Measurements from ENCODE around the gene PRAMEF6. TPM values are rescaled to one million over a fixed set of nuclear protein-coding genes. Genes with fewer than 3 reads are reported as not detected.
"Not testable (repeated sequence)": the region's sequence is repeated elsewhere in the genome, so short reads cannot be mapped to it uniquely, and the experiment has no call there.

The PRAMEF6 gene
- total RNA-seq (not detected in 2 replicates), polyA plus RNA-seq (not detected in 2 replicates)

- not testable (repeated sequence) for H3K9me2 ChIP-seq (replicated peaks; ENCODE audit: insufficient read depth); H3K4me3 ChIP-seq; DNase-seq (ENCODE audit: low spot score); H3K79me2 ChIP-seq; H4K20me1 ChIP-seq (ENCODE audit: insufficient read depth, poor library complexity, severe bottlenecking); H3K27me3 ChIP-seq; H3K9me3 ChIP-seq (ENCODE audit: low read depth); H3K27ac ChIP-seq; H3K4me2 ChIP-seq; H3K4me1 ChIP-seq (ENCODE audit: insufficient read depth); H3K36me3 ChIP-seq (replicated peaks; ENCODE audit: insufficient read depth, low read depth); H2AFZ ChIP-seq
- 82% methylated on average over 4 of the region's 4 CpGs for WGBS (ENCODE audit: low lambda C conversion rate, missing lambda C conversion rate)
Observed at GRCh38 chr1:12947480-12947879, at the start of gene PRAMEF6. TSS of gene PRAMEF6 (minus strand) at chr1:12947580. CDS start at chr1:12942518, 5,062 bp downstream.

DNA sequence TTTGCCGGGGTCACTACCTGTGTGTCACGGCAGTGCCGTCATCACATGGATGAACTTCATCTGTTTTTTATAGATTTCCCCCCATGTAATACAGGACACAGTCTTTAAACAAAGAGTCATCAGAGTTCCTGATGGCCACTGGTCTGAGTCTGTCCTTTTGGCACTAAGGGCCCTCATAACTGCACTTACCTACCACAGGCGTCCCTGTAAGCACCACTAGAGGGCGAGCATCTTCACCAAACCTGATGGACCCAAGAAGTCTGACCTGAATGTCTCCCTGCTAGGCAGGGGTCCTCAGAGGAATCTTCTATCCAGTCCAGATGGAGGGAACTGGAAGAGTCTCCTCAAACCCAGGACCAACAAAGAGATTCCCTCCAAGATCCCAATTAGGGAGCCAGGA, 23.0 kb downstream of the PRAMEF6 start:
- H3K4me1 ChIP-seq (ENCODE audit: insufficient read depth); DNase-seq (ENCODE audit: low spot score); H2AFZ ChIP-seq; H3K36me3 ChIP-seq (replicated peaks; ENCODE audit: insufficient read depth, low read depth); H3K9me3 ChIP-seq (ENCODE audit: low read depth); H3K79me2 ChIP-seq; H3K4me2 ChIP-seq; H3K4me3 ChIP-seq; H3K9me2 ChIP-seq (replicated peaks; ENCODE audit: insufficient read depth); H4K20me1 ChIP-seq (ENCODE audit: insufficient read depth, poor library complexity, severe bottlenecking); H3K27me3 ChIP-seq; H3K27ac ChIP-seq: not testable (repeated sequence)
- WGBS (ENCODE audit: low lambda C conversion rate, missing lambda C conversion rate) = 61% methylated on average over 4 of the region's 5 CpGs

DNA sequence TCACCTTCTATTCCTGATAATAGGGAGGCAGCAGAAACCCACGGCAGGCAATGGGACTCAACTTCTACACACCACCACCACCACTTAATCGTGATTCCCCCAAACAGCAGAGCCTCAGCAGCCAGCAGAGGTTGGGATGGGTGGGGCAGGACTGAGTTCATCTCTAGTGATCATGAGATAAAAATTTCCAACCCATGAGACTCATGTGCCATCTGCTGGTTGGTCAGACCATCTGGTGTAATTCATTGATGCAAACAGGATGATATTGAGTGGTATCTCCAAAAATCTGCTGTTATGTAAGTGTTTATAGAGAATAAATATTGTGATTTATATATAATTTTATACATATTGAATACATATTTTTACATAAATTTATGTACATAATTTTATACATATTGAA, 25.6 kb downstream of the PRAMEF6 start:
- not testable (repeated sequence) for H3K79me2 ChIP-seq; H3K4me2 ChIP-seq; H3K9me2 ChIP-seq (replicated peaks; ENCODE audit: insufficient read depth); H3K27ac ChIP-seq; H3K27me3 ChIP-seq; H3K9me3 ChIP-seq (ENCODE audit: low read depth); H3K36me3 ChIP-seq (replicated peaks; ENCODE audit: insufficient read depth, low read depth); H4K20me1 ChIP-seq (ENCODE audit: insufficient read depth, poor library complexity, severe bottlenecking); H2AFZ ChIP-seq; DNase-seq (ENCODE audit: low spot score); H3K4me1 ChIP-seq (ENCODE audit: insufficient read depth); H3K4me3 ChIP-seq
- 63% methylated on average over 2 of the region's 2 CpGs for WGBS (ENCODE audit: low lambda C conversion rate, missing lambda C conversion rate)

- no CpG with 5 or more reads among the region's 1 CpG for WGBS (ENCODE audit: low lambda C conversion rate, missing lambda C conversion rate)
- H3K4me3 ChIP-seq; H2AFZ ChIP-seq; H3K9me2 ChIP-seq (replicated peaks; ENCODE audit: insufficient read depth); H4K20me1 ChIP-seq (ENCODE audit: insufficient read depth, poor library complexity, severe bottlenecking); H3K27me3 ChIP-seq; H3K79me2 ChIP-seq; DNase-seq (ENCODE audit: low spot score); H3K9me3 ChIP-seq (ENCODE audit: low read depth); H3K27ac ChIP-seq; H3K4me2 ChIP-seq; H3K36me3 ChIP-seq (replicated peaks; ENCODE audit: insufficient read depth, low read depth); H3K4me1 ChIP-seq (ENCODE audit: insufficient read depth): not testable (repeated sequence)
Observed at GRCh38 chr1:12916310-12916709, 31.1 kb downstream of the PRAMEF6 start, which contains the start of gene PRAMEF7. TSS of gene PRAMEF7 (plus strand) at chr1:12916610. CDS start at chr1:12917693, 1,083 bp downstream.

- not testable (repeated sequence) for H3K4me3 ChIP-seq; H3K4me1 ChIP-seq (ENCODE audit: insufficient read depth); DNase-seq (ENCODE audit: low spot score); H2AFZ ChIP-seq; H3K9me3 ChIP-seq (ENCODE audit: low read depth); H3K27ac ChIP-seq; H3K36me3 ChIP-seq (replicated peaks; ENCODE audit: insufficient read depth, low read depth); H3K4me2 ChIP-seq; H4K20me1 ChIP-seq (ENCODE audit: insufficient read depth, poor library complexity, severe bottlenecking); H3K79me2 ChIP-seq; H3K9me2 ChIP-seq (replicated peaks; ENCODE audit: insufficient read depth); H3K27me3 ChIP-seq
- 78% methylated on average over 4 of the region's 5 CpGs for whole genome bisulfite sequencing (ENCODE audit: low lambda C conversion rate, missing lambda C conversion rate)
Observed at GRCh38 chr1:12903793-12904572, 43.4 kb downstream of the PRAMEF6 start.

GRCh38 chr1:12899186-12899585, 48.2 kb downstream of the PRAMEF6 start:
- not testable (repeated sequence) for H3K4me2 ChIP-seq, H3K79me2 ChIP-seq, H2AFZ ChIP-seq

DNA sequence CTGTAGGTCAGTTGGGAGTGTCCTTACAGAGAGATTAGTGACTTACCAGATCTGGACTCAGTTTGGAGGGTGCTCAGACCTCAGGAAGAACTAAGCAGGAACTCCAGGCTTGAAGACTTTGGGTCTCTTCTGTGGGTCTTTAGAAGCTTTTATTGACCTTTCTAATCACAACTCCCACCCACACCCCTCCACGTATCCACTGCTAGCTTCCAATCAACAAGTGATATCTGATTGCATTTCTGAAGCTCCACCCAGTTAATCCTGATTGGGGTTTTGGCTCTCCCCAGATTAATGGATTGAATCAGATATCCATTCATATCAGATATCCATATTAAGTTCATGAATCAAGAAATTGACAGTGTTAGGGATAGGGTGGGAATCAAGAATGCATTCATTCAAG, 49.2 kb downstream of the PRAMEF6 start, which contains the start of gene PRAMEF10:
TSS of gene PRAMEF10 (minus strand) at position 101 of the 400 bp plus-strand sequence. CDS start 2,423 bp downstream, outside the sequence.
- H3K36me3 ChIP-seq (replicated peaks; ENCODE audit: insufficient read depth, low read depth); DNase-seq (ENCODE audit: low spot score); H2AFZ ChIP-seq; H3K79me2 ChIP-seq; H3K27ac ChIP-seq; H4K20me1 ChIP-seq (ENCODE audit: insufficient read depth, poor library complexity, severe bottlenecking); H3K27me3 ChIP-seq; H3K9me3 ChIP-seq (ENCODE audit: low read depth); H3K9me2 ChIP-seq (replicated peaks; ENCODE audit: insufficient read depth); H3K4me1 ChIP-seq (ENCODE audit: insufficient read depth); H3K4me2 ChIP-seq; H3K4me3 ChIP-seq: not testable (repeated sequence)
- 33% methylated on average over 1 of the region's 1 CpG for WGBS (ENCODE audit: low lambda C conversion rate, missing lambda C conversion rate)

More at GRCh38 chr1:12899186-12899585, 48.2 kb downstream of the PRAMEF6 start:
- H3K9me2 ChIP-seq (replicated peaks; ENCODE audit: insufficient read depth); DNase-seq (ENCODE audit: low spot score); H3K36me3 ChIP-seq (replicated peaks; ENCODE audit: insufficient read depth, low read depth); H3K4me1 ChIP-seq (ENCODE audit: insufficient read depth); H3K27ac ChIP-seq; H4K20me1 ChIP-seq (ENCODE audit: insufficient read depth, poor library complexity, severe bottlenecking); H3K9me3 ChIP-seq (ENCODE audit: low read depth); H3K27me3 ChIP-seq; H3K4me3 ChIP-seq: not testable (repeated sequence)
